PFSK-1 (cell line): Measurements from ENCODE around the gene LRRC2.

Experiments used
- FOXP2 ChIP-seq: optimal IDR thresholded peaks from 2 replicates; pipeline ENCODE3; 2011; ENCODE audit warnings: borderline replicate concordance, control low read depth, inconsistent platforms; ENCODE audit not compliant: insufficient read depth; ENCODE audit errors: extremely low read length, extremely low read depth
- POLR2AphosphoS5 ChIP-seq: IDR thresholded peaks from 2 replicates; pipeline ENCODE4 v1.6.1; 2012; ENCODE audit warnings: low read depth, mild to moderate bottlenecking, control low read depth, low read length, moderate library complexity
- SIN3A ChIP-seq: IDR thresholded peaks from 2 replicates; pipeline ENCODE4 v1.6.1; 2012; ENCODE audit warnings: mild to moderate bottlenecking, low read length, moderate library complexity, borderline replicate concordance; ENCODE audit not compliant: insufficient read depth
- TAF1 ChIP-seq: IDR thresholded peaks from 2 replicates; pipeline ENCODE4 v1.6.1; 2012; ENCODE audit warnings: low read length, control low read depth, borderline replicate concordance; ENCODE audit not compliant: insufficient read depth
- TF ChIP-seq, protein P1 (sequence below), 2 experiments: IDR thresholded peaks; 2 replicates each; pipeline versions ENCODE4 v1.6.1 to v1.8.0; 2011 to 2012; ENCODE audit warnings: low read depth in 2 of 2, low read length in 2 of 2, control low read depth in 1 of 2, inconsistent platforms in 1 of 2, mild to moderate bottlenecking in 1 of 2, moderate library complexity in 1 of 2; ENCODE audit not compliant: insufficient read depth in 1 of 2

LRRC2 gene

DNA sequence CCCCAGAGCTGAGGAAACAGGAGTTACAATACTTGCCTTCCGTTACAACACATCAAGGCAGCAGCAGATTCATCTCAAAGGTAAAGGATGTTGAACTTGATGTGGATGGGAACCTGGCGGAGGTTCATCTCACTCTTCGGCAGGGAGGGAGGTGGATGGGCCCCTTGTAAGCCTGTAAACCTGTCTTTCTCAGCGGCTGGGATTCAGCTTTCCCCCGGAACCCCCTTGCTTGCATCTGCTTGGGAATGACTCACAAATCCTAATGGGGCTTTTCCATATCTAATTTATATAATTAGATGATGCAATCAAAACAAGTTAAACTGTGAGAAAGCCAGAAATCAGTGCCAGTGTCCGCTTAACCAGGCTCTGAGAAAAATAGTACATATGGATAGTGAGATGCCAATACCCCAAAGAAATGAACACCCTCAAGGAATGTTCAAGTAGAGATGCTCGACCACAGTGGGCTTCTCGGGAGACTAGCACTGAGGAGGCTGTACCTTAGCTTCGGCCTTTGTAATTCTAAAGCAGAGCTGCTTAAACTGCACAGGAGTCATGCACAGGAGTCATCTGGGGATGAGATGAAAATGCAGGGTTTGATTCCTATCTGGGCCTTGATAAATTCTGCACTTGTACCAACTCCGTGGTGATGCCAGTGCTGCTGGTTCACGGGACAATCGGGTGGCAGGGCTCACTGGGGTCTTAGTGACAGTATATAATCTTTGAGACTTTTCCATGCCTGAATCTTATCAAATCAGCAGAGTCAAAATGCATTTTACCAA is 44.0 kb upstream of the LRRC2 start:
- TF ChIP-seq, protein P1, sequence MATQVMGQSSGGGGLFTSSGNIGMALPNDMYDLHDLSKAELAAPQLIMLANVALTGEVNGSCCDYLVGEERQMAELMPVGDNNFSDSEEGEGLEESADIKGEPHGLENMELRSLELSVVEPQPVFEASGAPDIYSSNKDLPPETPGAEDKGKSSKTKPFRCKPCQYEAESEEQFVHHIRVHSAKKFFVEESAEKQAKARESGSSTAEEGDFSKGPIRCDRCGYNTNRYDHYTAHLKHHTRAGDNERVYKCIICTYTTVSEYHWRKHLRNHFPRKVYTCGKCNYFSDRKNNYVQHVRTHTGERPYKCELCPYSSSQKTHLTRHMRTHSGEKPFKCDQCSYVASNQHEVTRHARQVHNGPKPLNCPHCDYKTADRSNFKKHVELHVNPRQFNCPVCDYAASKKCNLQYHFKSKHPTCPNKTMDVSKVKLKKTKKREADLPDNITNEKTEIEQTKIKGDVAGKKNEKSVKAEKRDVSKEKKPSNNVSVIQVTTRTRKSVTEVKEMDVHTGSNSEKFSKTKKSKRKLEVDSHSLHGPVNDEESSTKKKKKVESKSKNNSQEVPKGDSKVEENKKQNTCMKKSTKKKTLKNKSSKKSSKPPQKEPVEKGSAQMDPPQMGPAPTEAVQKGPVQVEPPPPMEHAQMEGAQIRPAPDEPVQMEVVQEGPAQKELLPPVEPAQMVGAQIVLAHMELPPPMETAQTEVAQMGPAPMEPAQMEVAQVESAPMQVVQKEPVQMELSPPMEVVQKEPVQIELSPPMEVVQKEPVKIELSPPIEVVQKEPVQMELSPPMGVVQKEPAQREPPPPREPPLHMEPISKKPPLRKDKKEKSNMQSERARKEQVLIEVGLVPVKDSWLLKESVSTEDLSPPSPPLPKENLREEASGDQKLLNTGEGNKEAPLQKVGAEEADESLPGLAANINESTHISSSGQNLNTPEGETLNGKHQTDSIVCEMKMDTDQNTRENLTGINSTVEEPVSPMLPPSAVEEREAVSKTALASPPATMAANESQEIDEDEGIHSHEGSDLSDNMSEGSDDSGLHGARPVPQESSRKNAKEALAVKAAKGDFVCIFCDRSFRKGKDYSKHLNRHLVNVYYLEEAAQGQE (IDR thresholded peaks at IDR 0.05; ENCODE audit: insufficient read depth in 1 of 2, low read depth in 2 of 2, low read length in 2 of 2): no peak
- TF ChIP-seq FOXP2 (no peak), SIN3A (no peak), TAF1 (no peak), POLR2AphosphoS5 (no peak)

DNA sequence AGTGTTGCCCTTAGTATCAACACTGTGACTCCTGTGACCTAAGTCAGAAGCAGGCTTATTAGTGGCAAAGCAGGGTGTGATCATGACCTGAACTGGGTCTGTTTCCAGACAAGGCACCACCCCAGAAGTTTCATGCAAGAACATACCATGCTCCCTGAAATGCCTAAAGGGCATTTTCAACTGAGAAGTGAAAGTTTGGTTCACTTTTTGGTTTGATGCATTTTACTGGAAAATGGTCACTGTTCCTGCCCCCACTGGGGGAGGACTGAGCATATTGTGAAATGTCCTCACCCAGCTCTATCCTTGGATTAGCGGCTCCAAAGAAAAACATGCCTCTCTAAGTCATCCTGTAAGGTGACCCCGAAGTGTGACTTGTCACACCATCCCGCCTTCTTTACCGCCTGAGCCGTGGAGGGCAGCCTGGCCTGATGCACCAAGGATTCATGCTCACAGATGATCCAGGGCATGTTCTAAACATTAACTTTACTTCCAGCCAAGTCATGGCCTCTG is 43.2 kb upstream of the LRRC2 start:
- no peak for TF ChIP-seq TAF1
- no peak for TF ChIP-seq SIN3A
- TF ChIP-seq, protein P1 (IDR thresholded peaks at IDR 0.05; ENCODE audit: insufficient read depth in 1 of 2, low read depth in 2 of 2, low read length in 2 of 2): no peak
- TF ChIP-seq POLR2AphosphoS5: no peak
- no peak for TF ChIP-seq FOXP2

DNA sequence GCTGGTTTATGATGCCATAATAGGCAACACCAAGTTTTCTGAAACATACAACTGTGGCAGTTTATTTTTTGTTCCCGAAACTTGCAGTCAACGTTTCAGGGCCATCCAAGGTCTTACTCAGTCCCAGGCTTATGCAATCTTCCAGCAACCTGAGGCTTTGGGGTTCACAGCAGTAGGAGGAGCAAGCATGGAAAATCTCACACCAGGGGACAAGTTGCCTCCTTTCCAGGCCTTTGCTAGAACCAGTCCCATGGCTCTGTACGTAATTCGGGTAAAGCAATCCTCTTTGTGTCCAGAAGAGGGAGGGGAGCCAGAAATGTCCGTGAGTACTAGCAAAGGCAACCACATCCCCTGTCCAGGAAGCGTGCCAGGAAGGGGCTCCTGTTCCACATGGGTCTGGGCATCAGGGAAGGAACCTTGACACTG is 41.5 kb upstream of the LRRC2 start:
- TF ChIP-seq FOXP2 (no peak), POLR2AphosphoS5 (no peak)
- TF ChIP-seq, protein P1 (IDR thresholded peaks at IDR 0.05; ENCODE audit: insufficient read depth in 1 of 2, low read depth in 2 of 2, low read length in 2 of 2): no peak

DNA sequence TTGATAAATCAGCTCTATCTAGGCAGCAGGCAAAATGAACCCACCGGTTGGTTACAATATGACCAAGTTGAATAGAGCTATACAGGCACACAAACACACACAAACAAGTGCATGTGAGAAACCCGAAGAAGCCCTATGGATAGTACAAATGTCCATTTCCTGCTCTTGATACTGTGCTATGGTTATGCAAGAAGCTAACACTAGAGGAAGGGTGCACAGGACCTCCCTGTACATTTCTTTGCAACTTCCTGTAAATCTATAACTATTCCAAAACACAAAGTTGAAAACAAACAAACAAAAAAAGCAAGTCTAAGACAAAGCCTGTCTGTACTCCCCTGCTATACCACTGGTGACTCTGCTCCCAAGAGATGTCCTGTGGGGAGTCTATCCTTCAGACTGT is 38.0 kb upstream of the LRRC2 start:
- TF ChIP-seq, protein P1 (IDR thresholded peaks at IDR 0.05; ENCODE audit: insufficient read depth in 1 of 2, low read depth in 2 of 2, low read length in 2 of 2): no peak
- TF ChIP-seq TAF1: no peak
- no peak for TF ChIP-seq SIN3A
- no peak for TF ChIP-seq FOXP2
